GM12878 (cell line): ENCODE measurements around the gene LRRC63. TPM values are rescaled to one million over a fixed set of nuclear protein-coding genes. Genes with fewer than 3 reads are reported as not detected.

Experiments
- ATAC-seq: fragments of 200-7000 bp; cut with Tn5 transposase; 3 replicates; pipeline ENCODE4 v1.9.1; 2020; ENCODE audit warnings: mild to moderate bottlenecking, moderate library complexity
- BruUV-seq: library from RNA; stranded (reverse); fragments of 400-500 nt; replicated peaks from 2 replicates; lab custom pipeline; 2021; lab: Mats Ljungman, UMichigan
- CTCF ChIA-PET: fragments of 300-600 bp; sonication (Branson Sonifier 250); formaldehyde crosslinking; extraction: SDS; loops from one replicate; lab custom pipeline; 2021; ENCODE audit warnings: inconsistent platforms; lab: Yijun Ruan, JAX
- POLR2A ChIA-PET: fragments of 350-600 bp; formaldehyde crosslinking; extraction: SDS; loops from one replicate; lab custom pipeline; 2021; ENCODE audit warnings: inconsistent platforms; lab: Charles Lee
- RAD21 ChIA-PET: fragments of 300-600 bp; sonication (Branson Sonifier 250); formaldehyde crosslinking; loops from one replicate; lab custom pipeline; 2023; ENCODE audit warnings: antibody characterized with exemption; ENCODE audit not compliant: unreplicated experiment; lab: Charles Lee
- SMC1A ChIA-PET: fragments of 300-600 bp; sonication (Branson Sonifier 250); formaldehyde crosslinking; loops from one replicate; lab custom pipeline; 2023; ENCODE audit not compliant: unreplicated experiment, uncharacterized antibody; lab: Charles Lee
- DNase-seq: peaks from one replicate; pipeline ENCODE4 v3.0.0-alpha.2; 2011; ENCODE audit warnings: low read depth, low spot score
- FAIRE-seq: peaks from 3 replicates; lab custom pipeline; 2011; peaks lifted over from hg19 to GRCh38; lab: Jason Lieb, UNC
- H2AFZ ChIP-seq: 2 replicates; pipeline ENCODE4 v1.6.0; 2011; ENCODE audit warnings: low read depth, low read length, control low read depth; ENCODE audit not compliant: control insufficient read depth
- H3K27ac ChIP-seq: 2 replicates; pipeline ENCODE4 v1.5.1; 2011; ENCODE audit warnings: control low read depth; ENCODE audit not compliant: control insufficient read depth, insufficient read depth
- H3K27me3 ChIP-seq, 2 experiments: replicated peaks in 1 of 2; 2 replicates each; pipeline versions ENCODE4 v1.6.0 to v1.6.1; 2011; ENCODE audit warnings: low read length in 1 of 2; ENCODE audit not compliant: control insufficient read depth in 2 of 2, insufficient read depth in 2 of 2
- H3K36me3 ChIP-seq, 2 experiments: 2 replicates each; pipeline ENCODE4 v1.5.1; 2011; ENCODE audit warnings: low read length in 1 of 2; ENCODE audit not compliant: control insufficient read depth in 2 of 2, insufficient read depth in 2 of 2
- H3K4me1 ChIP-seq: 2 replicates; pipeline ENCODE4 v1.6.1; 2011; ENCODE audit warnings: mild to moderate bottlenecking, low read length, moderate library complexity, mixed read lengths; ENCODE audit not compliant: control insufficient read depth, insufficient read depth
- H3K4me2 ChIP-seq: 2 replicates; pipeline ENCODE4 v1.6.0; 2011; ENCODE audit warnings: control low read depth; ENCODE audit not compliant: control insufficient read depth, insufficient read depth
- H3K4me3 ChIP-seq: fragments of 200-600 bp; sonication (generic); 2 replicates; pipeline ENCODE4 v1.5.1; 2016
- H3K79me2 ChIP-seq: 2 replicates; pipeline ENCODE4 v1.6.0; 2011; ENCODE audit warnings: low read length; ENCODE audit not compliant: control insufficient read depth, insufficient read depth
- H3K9ac ChIP-seq: 2 replicates; pipeline ENCODE4 v1.8.0; 2011; ENCODE audit warnings: low read length, control low read depth, mixed read lengths; ENCODE audit not compliant: control insufficient read depth, insufficient read depth
- H3K9me3 ChIP-seq: replicated peaks from 3 replicates; pipeline ENCODE4 v1.5.1; 2011; ENCODE audit warnings: mild to moderate bottlenecking, low read length; ENCODE audit not compliant: control insufficient read depth, insufficient read depth
- H4K20me1 ChIP-seq: 2 replicates; pipeline ENCODE4 v1.6.0; 2011; ENCODE audit not compliant: control insufficient read depth, insufficient read depth
- BACH1 ChIP-seq: fragments of 450-650 bp; IDR thresholded peaks from 2 replicates; pipeline ENCODE4 v1.6.1; 2017; ENCODE audit warnings: mild to moderate bottlenecking, borderline replicate concordance
- BCL3 ChIP-seq: IDR thresholded peaks from 2 replicates; pipeline ENCODE4 v1.6.1; 2011; ENCODE audit warnings: borderline replicate concordance, low read depth, mild to moderate bottlenecking, moderate library complexity, low read length; ENCODE audit not compliant: insufficient read depth, poor library complexity, severe bottlenecking
- CEBPB ChIP-seq, 2 experiments: fragments of 150-350 bp in 1 of 2; IDR thresholded peaks; 2 replicates each; pipeline ENCODE4 v1.6.1; 2012 to 2014; ENCODE audit warnings: low read depth in 2 of 2, low read length in 2 of 2, borderline replicate concordance in 1 of 2, inconsistent platforms in 1 of 2
- IRF3 ChIP-seq: fragments of 450-650 bp; IDR thresholded peaks from 2 replicates; pipeline ENCODE4 v1.6.1; 2014; ENCODE audit warnings: mild to moderate bottlenecking
- MYB ChIP-seq: fragments of 150-350 bp; IDR thresholded peaks from 2 replicates; pipeline ENCODE4 v1.6.1; 2014; ENCODE audit warnings: mild to moderate bottlenecking, low read depth, low read length, borderline replicate concordance
- PAX8 ChIP-seq: fragments of 450-650 bp; IDR thresholded peaks from 2 replicates; pipeline ENCODE4 v1.6.1; 2017; ENCODE audit warnings: mild to moderate bottlenecking, moderate library complexity
- POLR2A ChIP-seq: IDR thresholded peaks from 2 replicates; pipeline ENCODE4 v1.6.1; 2011; ENCODE audit warnings: low read depth, mild to moderate bottlenecking, low read length
- POU2F2 ChIP-seq: IDR thresholded peaks from 3 replicates; pipeline ENCODE4 v1.6.1; 2011; ENCODE audit warnings: low read depth, mild to moderate bottlenecking, low read length, borderline replicate concordance
- RELA ChIP-seq: fragments of 450-650 bp; IDR thresholded peaks from 2 replicates; pipeline ENCODE4 v1.8.0; 2014; ENCODE audit warnings: borderline replicate concordance; ENCODE audit not compliant: partially characterized antibody
- SMAD1 ChIP-seq: fragments of 450-650 bp; IDR thresholded peaks from 2 replicates; pipeline ENCODE4 v1.6.1; 2018; ENCODE audit warnings: mild to moderate bottlenecking, low read depth; ENCODE audit not compliant: partially characterized antibody
- TBL1XR1 ChIP-seq: IDR thresholded peaks from 2 replicates; pipeline ENCODE4 v1.6.1; 2012; ENCODE audit warnings: low read depth, low read length, improper control_type of control experiment
- TCF12 ChIP-seq: IDR thresholded peaks from 2 replicates; pipeline ENCODE4 v1.6.1; 2011; ENCODE audit warnings: low read depth, mild to moderate bottlenecking, low read length
- ZNF274 ChIP-seq: IDR thresholded peaks from one replicate; pipeline ENCODE4 v1.8.0; 2011; ENCODE audit not compliant: insufficient read length, insufficient read depth
- ZSCAN29 ChIP-seq: fragments of 450-650 bp; IDR thresholded peaks from 2 replicates; pipeline ENCODE4 v1.6.1; 2017; ENCODE audit warnings: mild to moderate bottlenecking, moderate library complexity
- ZZZ3 ChIP-seq: IDR thresholded peaks from 2 replicates; pipeline ENCODE4 v1.6.1; 2011; ENCODE audit warnings: low read depth; ENCODE audit not compliant: control insufficient read depth, insufficient read length
- WGBS: methylation state at CpG from one replicate; pipeline ENCODE4 v1.1.6; 2016; ENCODE audit warnings: low lambda C conversion rate; ENCODE audit not compliant: insufficient replicate concordance, insufficient coverage; ENCODE audit errors: missing lambda C conversion rate; 5-methylcytosine and 5-hydroxymethylcytosine counted together
- in situ Hi-C: fragments of 300-500 bp; cut with MboI; formaldehyde crosslinking; loops from 9 replicates; pipeline ENCODE4 v1.14.3; 2018; ENCODE audit warnings: mixed read lengths
- intact Hi-C: fragments of 100-400 bp; cut with micrococcal nuclease; formaldehyde crosslinking; loops from one replicate; pipeline ENCODE4 v1.14.2; 2022; ENCODE audit not compliant: unreplicated experiment
- polyA plus RNA-seq, 11 experiments: library from polyadenylated mRNA; depleted of rRNA in 4 of 11; unstranded in 6 of 11; stranded (reverse) in 5 of 11; fragments of >200 nt; fragmentation: Nextera tagmentation in 4 of 11; fragmentation: Illumina TruSeq in 1 of 11; extraction: Ambion mirVana in 4 of 11; extraction: Trizol in 1 of 11; gene quantifications; 1 replicate in 1 of 11; 2 replicates in 10 of 11; pipeline versions ENCODE4 v1.2.1 to v1.2.3, GENCODE V29; 2011 to 2016; ENCODE audit warnings: inconsistent platforms in 2 of 11, missing spikeins in 2 of 11, low read depth in 1 of 11
- total RNA-seq, 4 experiments: library from RNA; depleted of rRNA in 3 of 4; stranded (reverse); fragments of >200 nt in 3 of 4; fragmentation: Illumina TruSeq in 1 of 4; extraction: Trizol in 1 of 4; gene quantifications; 2 replicates each; pipeline versions ENCODE4 v1.2.1 to v1.2.3, GENCODE V29; 2013 to 2021

Gene LRRC63
- total and polyA plus RNA-seq, 10 of the 15 experiments (the other 5 are each of a cell fraction or from before 2014, with no cell fraction given), result 0.34 to 0.98 (median 0.76) TPM; not detected in 1

GRCh38 chr13:46274094-46274698, 62.5 kb downstream of the LRRC63 start:
- no peak for TF ChIP-seq TCF12
- no peak for TF ChIP-seq POU2F2
- no peak for TF ChIP-seq ZNF274
- no peak for TF ChIP-seq SMAD1
- no peak overlapping the region for H3K9ac ChIP-seq
- DNase-seq (no peak), ATAC-seq (no peak), FAIRE-seq (no peak)
- no peaks in the 10 kb centered on the region for H3K4me1 ChIP-seq
- in situ Hi-C loops (no loop called here), intact Hi-C loops (no loop called here)
- ChIA-PET CTCF (interaction anchor here (1.0 to 7.5 kb wide), 3 partner anchors 9 to 17 kb away, joined by 4 to 57 read pairs (median 4); no protein-coding TSS in a partner anchor), SMC1A (interaction anchor here (1.6 kb wide), 1 partner anchor 20 kb away, joined by 3 read pairs; no protein-coding TSS in a partner anchor), POLR2A (interaction anchor here (0.6 kb wide), 1 partner anchor 88 kb away, joined by 3 read pairs; no protein-coding TSS in a partner anchor), RAD21 (interaction anchor here (0.5 to 1.8 kb wide), 3 partner anchors 15 to 115 kb away, joined by 3 to 5 read pairs (median 3); no protein-coding TSS in a partner anchor)
- no peaks in the 10 kb centered on the region for H3K9me3 ChIP-seq
- no TSS peak for BruUV-seq
- H3K4me3 ChIP-seq, result no peak overlapping the region
- H3K4me2 ChIP-seq, result no peak overlapping the region
- WGBS, result 43% methylated on average over 3 of the region's 3 CpGs
- no peaks in the 10 kb centered on the region for H4K20me1 ChIP-seq
- no peak overlapping the region for H3K27ac ChIP-seq
- no peak overlapping the region for H2AFZ ChIP-seq
- no peaks in the 10 kb centered on the region for H3K36me3 ChIP-seq
- no peaks in the 10 kb centered on the region; a peak in 2 of 4 replicates for H3K27me3 ChIP-seq
- no peaks in the 10 kb centered on the region for H3K79me2 ChIP-seq

GRCh38 chr13:46278474-46278873, 66.7 kb downstream of the LRRC63 start:
- ATAC-seq (peak; percentile 58; the same call in 2 of the 3 replicates), DNase-seq (no peak), FAIRE-seq (no peak)
- Histone ChIP-seq H3K9me3 (no peaks in the 10 kb centered on the region), H3K36me3 (no peaks in the 10 kb centered on the region), H4K20me1 (no peaks in the 10 kb centered on the region), H3K4me1 (no peaks in the 10 kb centered on the region), H2AFZ (no peak overlapping the region), H3K4me3 (no peak overlapping the region), H3K27me3 (no peaks in the 10 kb centered on the region), H3K4me2 (no peak overlapping the region), H3K9ac (no peak overlapping the region), H3K27ac (no peak overlapping the region), H3K79me2 (no peaks in the 10 kb centered on the region)
- intact Hi-C loops (no loop called here), in situ Hi-C loops (no loop called here)
- CTCF ChIA-PET, result interaction anchor here (1.2 to 7.5 kb wide), 2 partner anchors 12 to 17 kb away, joined by 4 to 57 read pairs; no protein-coding TSS in a partner anchor
- SMC1A ChIA-PET, result interaction anchor here (0.6 to 1.6 kb wide), 3 partner anchors 13 to 259 kb away, joined by 3 to 7 read pairs (median 3); no protein-coding TSS in a partner anchor
- POLR2A ChIA-PET, result no interaction called here
- RAD21 ChIA-PET, result no interaction called here
- BruUV-seq, result no TSS peak
- WGBS, result 47% methylated on average over 4 of the region's 4 CpGs
- TF ChIP-seq POLR2A (no peak), MYB (no peak), TBL1XR1 (no peak), ZSCAN29 (no peak), ZZZ3 (no peak), BACH1 (no peak), IRF3 (no peak), RELA (no peak), BCL3 (no peak), PAX8 (no peak), CEBPB (IDR thresholded peaks at IDR 0.05; ENCODE audit: borderline replicate concordance in 1 of 2, low read depth in 2 of 2, low read length in 2 of 2) (no peak)
